Endothelial cell of umbilical vein (primary cell): ENCODE measurements around the gene CDH20. TPM values are rescaled to one million over a fixed set of nuclear protein-coding genes. Genes with fewer than 3 reads are reported as not detected.

Experiments used
- BruUV-seq: library from RNA; stranded (reverse); fragments of 400-500 nt; replicated peaks from 2 replicates; lab custom pipeline; 2021; lab: Mats Ljungman, UMichigan
- CTCF ChIA-PET: fragments of 300-600, 350-600 bp; sonication (Branson Sonifier 250); formaldehyde crosslinking; loops from one replicate; lab custom pipeline; 2021; ENCODE audit warnings: antibody characterized with exemption, inconsistent platforms; lab: Charles Lee
- POLR2A ChIA-PET: fragments of 300-600, 350-600 bp; sonication (Branson Sonifier 250); formaldehyde crosslinking; loops from one replicate; lab custom pipeline; 2021; ENCODE audit warnings: antibody characterized with exemption, inconsistent platforms; lab: Charles Lee
- DNase-seq: peaks from one replicate; pipeline ENCODE4 v3.0.0-alpha.2; 2011; ENCODE audit warnings: low read depth, low spot score
- FAIRE-seq: peaks from 2 replicates; lab custom pipeline; 2011; peaks lifted over from hg19 to GRCh38; lab: Jason Lieb, UNC
- H2AFZ ChIP-seq: 2 replicates; pipeline ENCODE4 v1.6.0; 2012; ENCODE audit warnings: low read depth, low read length, control low read depth, inconsistent platforms
- H3K27ac ChIP-seq: 2 replicates; pipeline ENCODE4 v1.5.1; 2011; ENCODE audit warnings: low read depth, mild to moderate bottlenecking, control low read depth, low read length, moderate library complexity; ENCODE audit not compliant: insufficient read depth
- H3K27me3 ChIP-seq, 2 experiments: 2 replicates each; pipeline versions ENCODE4 v1.6.0 to v1.6.1; 2011; ENCODE audit warnings: low read length in 2 of 2, mixed read lengths in 1 of 2; ENCODE audit not compliant: control insufficient read depth in 2 of 2, insufficient read depth in 2 of 2
- H3K36me3 ChIP-seq, 2 experiments: 2 replicates in 1 of 2; 3 replicates in 1 of 2; pipeline ENCODE4 v1.5.1; 2011; ENCODE audit warnings: low read length in 2 of 2, mild to moderate bottlenecking in 1 of 2, moderate library complexity in 1 of 2; ENCODE audit not compliant: control insufficient read depth in 2 of 2, insufficient read depth in 2 of 2; ENCODE audit errors: extremely low read depth in 1 of 2
- H3K4me1 ChIP-seq: 3 replicates; pipeline ENCODE4 v1.5.1; 2011; ENCODE audit warnings: mild to moderate bottlenecking, low read length; ENCODE audit not compliant: control insufficient read depth, insufficient read depth; ENCODE audit errors: extremely low read depth
- H3K4me2 ChIP-seq: 2 replicates; pipeline ENCODE4 v1.6.1; 2011; ENCODE audit warnings: low read length, control low read depth, mixed read lengths; ENCODE audit not compliant: insufficient read depth
- H3K4me3 ChIP-seq, 3 experiments: fragments of 200-600 bp in 1 of 3; sonication (generic), shearing (Covaris generic) in 1 of 3; replicated peaks in 1 of 3; 2 replicates each; pipeline ENCODE4 v1.5.1; 2011 to 2016; ENCODE audit warnings: control low read depth in 3 of 3, low read length in 3 of 3, mild to moderate bottlenecking in 2 of 3, inconsistent platforms in 1 of 3, low read depth in 1 of 3, moderate library complexity in 1 of 3; ENCODE audit not compliant: insufficient read depth in 1 of 3
- H3K79me2 ChIP-seq: 2 replicates; pipeline ENCODE4 v1.6.0; 2012; ENCODE audit warnings: low read length, inconsistent platforms; ENCODE audit not compliant: control insufficient read depth, insufficient read depth
- H3K9ac ChIP-seq: replicated peaks from 2 replicates; pipeline ENCODE3; 2011; ENCODE audit warnings: low read length, control low read depth; ENCODE audit not compliant: insufficient read depth; ENCODE audit errors: extremely low read depth
- H3K9me1 ChIP-seq: replicated peaks from 3 replicates; pipeline ENCODE4 v1.6.0; 2011; ENCODE audit warnings: mild to moderate bottlenecking, low read length; ENCODE audit not compliant: control insufficient read depth, insufficient read depth; ENCODE audit errors: extremely low read depth
- H3K9me3 ChIP-seq: replicated peaks from 2 replicates; pipeline ENCODE4 v1.5.1; 2012; ENCODE audit warnings: low read length, inconsistent platforms; ENCODE audit not compliant: control insufficient read depth, insufficient read depth
- H4K20me1 ChIP-seq: replicated peaks from 2 replicates; pipeline ENCODE3; 2011; ENCODE audit warnings: mild to moderate bottlenecking, low read length; ENCODE audit not compliant: control insufficient read depth, insufficient read depth; ENCODE audit errors: extremely low read depth
- CTCF ChIP-seq, 2 donors: IDR thresholded peaks; 1 replicate in 1 of 2; 2 replicates in 1 of 2; pipeline ENCODE4 v1.5.1; 2011; ENCODE audit warnings: low read length in 2 of 2, mild to moderate bottlenecking in 2 of 2, moderate library complexity in 2 of 2, control low read depth in 1 of 2, inconsistent platforms in 1 of 2, low read depth in 1 of 2; ENCODE audit not compliant: insufficient read depth in 1 of 2; ENCODE audit errors: extremely low read depth in 1 of 2
- EZH2 ChIP-seq: IDR thresholded peaks from 2 replicates; pipeline ENCODE4 v1.6.1; 2012; ENCODE audit warnings: borderline replicate concordance, low read depth, mild to moderate bottlenecking, moderate library complexity, low read length, inconsistent platforms; ENCODE audit not compliant: severe bottlenecking
- FOS ChIP-seq: IDR thresholded peaks from 2 replicates; pipeline ENCODE4 v1.6.1; 2011; ENCODE audit warnings: mild to moderate bottlenecking, low read length, moderate library complexity, borderline replicate concordance; ENCODE audit not compliant: insufficient read depth
- GATA2 ChIP-seq: IDR thresholded peaks from 2 replicates; pipeline ENCODE4 v1.7.0; 2011; ENCODE audit warnings: low read depth, mild to moderate bottlenecking, moderate library complexity, mixed read lengths, low read length; ENCODE audit not compliant: insufficient read length, insufficient read depth
- JUN ChIP-seq: IDR thresholded peaks from 2 replicates; pipeline ENCODE4 v1.6.1; 2011; ENCODE audit warnings: borderline replicate concordance, low read depth; ENCODE audit not compliant: insufficient read length, insufficient read depth
- MYC ChIP-seq: IDR thresholded peaks from one replicate; pipeline ENCODE4 v1.6.1; 2011; ENCODE audit warnings: mild to moderate bottlenecking, low read depth, low read length
- POLR2A ChIP-seq: IDR thresholded peaks from 2 replicates; pipeline ENCODE4 v1.6.1; 2012; ENCODE audit warnings: low read depth, mild to moderate bottlenecking, control low read depth, low read length
- POLR2AphosphoS5 ChIP-seq: IDR thresholded peaks from 2 replicates; pipeline ENCODE4 v1.6.1; 2012; ENCODE audit warnings: low read depth, mild to moderate bottlenecking, control low read depth, low read length, moderate library complexity; ENCODE audit not compliant: insufficient read depth
- dilution Hi-C: fragments of 300-500 bp; cut with MboI; formaldehyde crosslinking; loops from one replicate; pipeline ENCODE4 v1.15.0; 2019; ENCODE audit warnings: low sequenced_read_pairs; ENCODE audit not compliant: extremely low pct_ligation_motif_present
- intact Hi-C: fragments of 100-400 bp; cut with micrococcal nuclease; formaldehyde crosslinking; loops from one replicate; pipeline ENCODE4 v1.10.0; 2022
- polyA plus RNA-seq, 4 experiments: library from polyadenylated mRNA; depleted of rRNA in 3 of 4; stranded (reverse) in 3 of 4; unstranded in 1 of 4; fragments of >200 nt; gene quantifications; 2 replicates each; pipeline versions ENCODE4 v1.2.1 to v1.2.3, GENCODE V29; 2011 to 2012; ENCODE audit warnings: missing spikeins in 1 of 4
- total RNA-seq: library from RNA; stranded (reverse); gene quantifications from 2 replicates; pipeline ENCODE4 v1.2.3, GENCODE V29; 2021
- TF ChIP-seq, protein P1 (sequence below): IDR thresholded peaks from 2 replicates; pipeline ENCODE4 v1.6.1; 2011; ENCODE audit not compliant: insufficient read depth, insufficient read length

The CDH20 gene
- total and polyA plus RNA-seq, 2 donors (not counting 3 experiments of a cell fraction or from before 2014, with no cell fraction given), result not detected

DNA sequence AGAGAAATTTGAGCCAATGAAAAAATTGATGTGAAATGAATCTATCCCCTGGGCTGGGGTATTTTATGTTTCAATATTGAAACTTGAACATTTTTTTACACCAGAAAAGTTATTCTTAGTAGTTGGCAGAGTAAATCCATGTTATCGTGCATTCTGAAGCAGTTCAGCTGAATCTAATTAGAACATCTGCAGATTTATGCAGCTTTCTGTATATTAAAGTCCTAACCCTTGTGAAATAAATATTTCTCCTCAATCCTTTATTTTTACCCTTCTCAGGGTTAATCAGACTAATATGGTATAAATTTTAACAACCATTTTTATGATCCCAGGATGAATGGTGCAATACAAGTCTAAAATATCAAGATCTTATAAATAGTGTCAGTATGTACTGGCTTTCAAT is 69.5 kb downstream of the CDH20 start:
- intact Hi-C loops (no loop called here), dilution Hi-C loops (no loop called here)
- Histone ChIP-seq H3K27me3 (no peaks in the 10 kb centered on the region), H3K27ac (no peak overlapping the region), H3K36me3 (no peaks in the 10 kb centered on the region), H3K9me3 (no peaks in the 10 kb centered on the region), H3K4me3 (no peak overlapping the region), H3K4me2 (no peak overlapping the region), H3K79me2 (no peaks in the 10 kb centered on the region), H3K9ac (no peak overlapping the region), H2AFZ (no peak overlapping the region), H3K9me1 (no peaks in the 10 kb centered on the region), H3K4me1 (peaks cover 22% of the 10 kb centered on the region), H4K20me1 (no peaks in the 10 kb centered on the region)
- TF ChIP-seq, protein P1, sequence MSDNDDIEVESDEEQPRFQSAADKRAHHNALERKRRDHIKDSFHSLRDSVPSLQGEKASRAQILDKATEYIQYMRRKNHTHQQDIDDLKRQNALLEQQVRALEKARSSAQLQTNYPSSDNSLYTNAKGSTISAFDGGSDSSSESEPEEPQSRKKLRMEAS, result no peak
- no peak for TF ChIP-seq GATA2
- no peak for TF ChIP-seq FOS
- TF ChIP-seq JUN, result no peak
- no peak for TF ChIP-seq POLR2AphosphoS5
- TF ChIP-seq CTCF (IDR thresholded peaks at IDR 0.05; ENCODE audit: extremely low read depth in 1 of 2, insufficient read depth in 1 of 2, low read depth in 1 of 2, low read length in 2 of 2), result no peak
- TF ChIP-seq EZH2, result no peak
- no peak for TF ChIP-seq MYC
- TF ChIP-seq POLR2A, result no peak
- CTCF ChIA-PET, result interaction anchor here (2.0 kb wide), 1 partner anchor 11 kb away, joined by 6 read pairs; no protein-coding TSS in a partner anchor
- POLR2A ChIA-PET, result no interaction called here
- no peak for FAIRE-seq
- BruUV-seq, result no TSS peak
- DNase-seq, result no peak
